Keratinocyte (primary cell): ENCODE data around the gene ZNF124.
"Not testable (repeated sequence)": the region's sequence is repeated elsewhere in the genome, so short reads cannot be mapped to it uniquely, and the experiment has no call there.

Experiments used
- EZH2 ChIP-seq: IDR thresholded peaks from one replicate; pipeline ENCODE4 v1.6.1; 2012; ENCODE audit warnings: inconsistent platforms, mild to moderate bottlenecking, low read length, moderate library complexity
- TF ChIP-seq, protein P1 (sequence below), 3 experiments: IDR thresholded peaks in 1 of 3; conservative IDR thresholded peaks in 1 of 3; optimal IDR thresholded peaks in 1 of 3; 2 replicates in 2 of 3; 3 replicates in 1 of 3; pipeline versions ENCODE3 to v1.5.1; 2011; ENCODE audit warnings: low read length in 3 of 3, mild to moderate bottlenecking in 3 of 3, moderate library complexity in 2 of 3, control low read depth in 1 of 3, inconsistent platforms in 1 of 3; ENCODE audit not compliant: insufficient read depth in 2 of 3; ENCODE audit errors: extremely low read depth in 1 of 3

DNA sequence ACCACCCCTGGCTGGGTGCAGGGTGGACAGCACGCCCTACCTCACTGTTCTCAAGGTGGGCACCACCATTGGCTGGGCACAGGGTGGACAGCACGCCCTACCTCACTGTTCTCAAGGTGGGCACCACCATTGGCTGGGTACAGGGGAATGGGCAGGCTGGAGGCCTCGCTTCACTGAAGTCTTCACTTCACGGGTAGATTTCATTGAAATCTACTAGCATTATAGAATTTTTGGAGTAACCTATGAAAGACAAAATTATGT is 51.5 kb downstream of the ZNF124 start:
- TF ChIP-seq, protein P1, sequence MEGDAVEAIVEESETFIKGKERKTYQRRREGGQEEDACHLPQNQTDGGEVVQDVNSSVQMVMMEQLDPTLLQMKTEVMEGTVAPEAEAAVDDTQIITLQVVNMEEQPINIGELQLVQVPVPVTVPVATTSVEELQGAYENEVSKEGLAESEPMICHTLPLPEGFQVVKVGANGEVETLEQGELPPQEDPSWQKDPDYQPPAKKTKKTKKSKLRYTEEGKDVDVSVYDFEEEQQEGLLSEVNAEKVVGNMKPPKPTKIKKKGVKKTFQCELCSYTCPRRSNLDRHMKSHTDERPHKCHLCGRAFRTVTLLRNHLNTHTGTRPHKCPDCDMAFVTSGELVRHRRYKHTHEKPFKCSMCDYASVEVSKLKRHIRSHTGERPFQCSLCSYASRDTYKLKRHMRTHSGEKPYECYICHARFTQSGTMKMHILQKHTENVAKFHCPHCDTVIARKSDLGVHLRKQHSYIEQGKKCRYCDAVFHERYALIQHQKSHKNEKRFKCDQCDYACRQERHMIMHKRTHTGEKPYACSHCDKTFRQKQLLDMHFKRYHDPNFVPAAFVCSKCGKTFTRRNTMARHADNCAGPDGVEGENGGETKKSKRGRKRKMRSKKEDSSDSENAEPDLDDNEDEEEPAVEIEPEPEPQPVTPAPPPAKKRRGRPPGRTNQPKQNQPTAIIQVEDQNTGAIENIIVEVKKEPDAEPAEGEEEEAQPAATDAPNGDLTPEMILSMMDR (optimal IDR thresholded peaks at IDR 0.05 in 1 of 3, IDR thresholded peaks at IDR 0.05 in 1 of 3, conservative IDR thresholded peaks at IDR 0.05 in 1 of 3; ENCODE audit: extremely low read depth in 1 of 3, insufficient read depth in 2 of 3, low read length in 3 of 3), result not testable (repeated sequence)
- TF ChIP-seq EZH2, result not testable (repeated sequence)
